ENCODE data around the gene TGFBR2. TPM values are rescaled to one million over a fixed set of nuclear protein-coding genes. Genes with fewer than 3 reads are reported as not detected.
A peak's percentile ranks its signal among the peaks of the same experiment; 100 is the strongest.

Gene TGFBR2
- total RNA-seq, 3 donors from 2014 or later, result 205 to 281 (median 243) TPM

DNA sequence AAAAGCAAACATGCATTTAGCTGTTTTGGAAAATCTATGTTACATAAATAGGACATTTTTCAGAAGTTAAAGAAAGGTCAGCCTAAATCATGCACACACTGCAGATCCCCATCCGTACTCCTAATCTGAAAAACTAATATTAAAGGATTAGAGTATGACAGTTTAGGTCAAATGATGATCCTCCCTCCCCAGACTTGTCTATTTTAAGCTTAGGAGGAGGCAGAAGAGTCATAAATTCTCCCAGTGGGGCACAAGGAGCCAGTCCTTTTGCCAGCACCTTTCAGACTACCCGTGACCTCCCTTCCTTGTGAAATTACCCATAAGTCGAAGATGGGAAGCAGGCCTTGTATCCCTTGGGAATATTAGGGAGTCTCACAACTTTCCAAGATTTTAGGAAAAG lies 78.0 kb downstream of the TGFBR2 start:
- intact Hi-C loops (cut with DNase I; ENCODE audit: low total_unique reads), result no loop called here
- no peaks in the 10 kb centered on the region for H3K9me3 ChIP-seq
- H3K4me1 ChIP-seq, result peaks cover 4 to 8% of the 10 kb centered on the region in 2 donors
- H3K27ac ChIP-seq, result peak overlapping the region in 1 of 2 donors; percentile 4
- no peaks in the 10 kb centered on the region for H3K36me3 ChIP-seq
- H3K4me3 ChIP-seq, result no peak overlapping the region
- H3K27me3 ChIP-seq, result no peaks in the 10 kb centered on the region
- no peak for DNase-seq (ENCODE audit: low spot score in 2 of 2)
- no peak for TF ChIP-seq POLR2AphosphoS5 (IDR thresholded peaks at IDR 0.05)
- no peak for TF ChIP-seq POLR2A (IDR thresholded peaks at IDR 0.05)
- TF ChIP-seq, protein P1, sequence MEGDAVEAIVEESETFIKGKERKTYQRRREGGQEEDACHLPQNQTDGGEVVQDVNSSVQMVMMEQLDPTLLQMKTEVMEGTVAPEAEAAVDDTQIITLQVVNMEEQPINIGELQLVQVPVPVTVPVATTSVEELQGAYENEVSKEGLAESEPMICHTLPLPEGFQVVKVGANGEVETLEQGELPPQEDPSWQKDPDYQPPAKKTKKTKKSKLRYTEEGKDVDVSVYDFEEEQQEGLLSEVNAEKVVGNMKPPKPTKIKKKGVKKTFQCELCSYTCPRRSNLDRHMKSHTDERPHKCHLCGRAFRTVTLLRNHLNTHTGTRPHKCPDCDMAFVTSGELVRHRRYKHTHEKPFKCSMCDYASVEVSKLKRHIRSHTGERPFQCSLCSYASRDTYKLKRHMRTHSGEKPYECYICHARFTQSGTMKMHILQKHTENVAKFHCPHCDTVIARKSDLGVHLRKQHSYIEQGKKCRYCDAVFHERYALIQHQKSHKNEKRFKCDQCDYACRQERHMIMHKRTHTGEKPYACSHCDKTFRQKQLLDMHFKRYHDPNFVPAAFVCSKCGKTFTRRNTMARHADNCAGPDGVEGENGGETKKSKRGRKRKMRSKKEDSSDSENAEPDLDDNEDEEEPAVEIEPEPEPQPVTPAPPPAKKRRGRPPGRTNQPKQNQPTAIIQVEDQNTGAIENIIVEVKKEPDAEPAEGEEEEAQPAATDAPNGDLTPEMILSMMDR (IDR thresholded peaks at IDR 0.05), result no peak

DNA sequence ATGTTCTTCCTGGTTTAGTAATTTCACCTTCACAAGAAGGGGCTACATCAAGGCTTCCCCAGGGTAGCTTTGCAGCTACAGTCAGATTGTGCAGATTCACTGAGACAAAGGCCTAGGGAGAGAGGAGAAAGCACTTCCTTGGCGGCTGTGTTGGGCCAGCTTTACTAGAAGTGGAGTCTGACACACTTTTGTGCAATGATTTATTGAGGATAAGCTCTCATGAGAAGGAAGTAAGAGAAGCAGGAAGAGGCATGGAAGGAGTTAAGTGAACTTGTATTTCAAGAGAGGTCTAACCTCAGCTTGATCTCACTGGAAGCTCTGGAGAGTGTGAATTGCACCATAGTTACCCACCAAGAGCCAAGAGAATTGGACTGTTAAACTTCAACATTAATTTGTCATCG lies 78.9 kb downstream of the TGFBR2 start:
- TF ChIP-seq POLR2A (IDR thresholded peaks at IDR 0.05) (no peak), POLR2AphosphoS5 (IDR thresholded peaks at IDR 0.05) (no peak)
- TF ChIP-seq, protein P1 (IDR thresholded peaks at IDR 0.05), result no peak
- H3K36me3 ChIP-seq, result no peaks in the 10 kb centered on the region
- peaks cover 4 to 8% of the 10 kb centered on the region in 2 donors for H3K4me1 ChIP-seq
- intact Hi-C loops (cut with DNase I; ENCODE audit: low total_unique reads), result no loop called here
- H3K4me3 ChIP-seq, result no peak overlapping the region
- no peaks in the 10 kb centered on the region for H3K9me3 ChIP-seq
- peak overlapping the region in 1 of 2 donors; percentile 27 for H3K27ac ChIP-seq
- H3K27me3 ChIP-seq, result no peaks in the 10 kb centered on the region
- DNase-seq (ENCODE audit: low spot score in 2 of 2), result no peak

DNA sequence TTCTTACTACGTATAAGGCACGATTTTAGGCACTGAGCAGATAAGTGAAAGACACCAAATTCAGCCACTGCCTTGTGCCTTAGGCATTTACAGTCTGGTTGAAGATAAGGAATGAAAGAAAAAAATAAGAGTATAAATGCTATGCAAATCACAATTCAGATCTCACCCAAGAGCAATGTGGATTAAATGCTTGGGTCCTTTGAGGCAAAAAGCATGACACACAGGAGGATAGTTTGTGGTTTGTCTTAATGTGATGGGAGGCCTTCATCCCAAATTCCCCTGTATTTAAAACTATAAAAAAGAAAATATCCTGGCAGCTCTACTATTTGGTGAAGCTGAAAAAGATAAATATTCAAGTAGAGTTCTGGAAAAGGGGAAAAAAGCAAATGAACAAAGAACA lies 79.8 kb downstream of the TGFBR2 start:
- no peak overlapping the region for H3K27ac ChIP-seq
- TF ChIP-seq POLR2AphosphoS5 (IDR thresholded peaks at IDR 0.05), result no peak
- TF ChIP-seq, protein P1 (IDR thresholded peaks at IDR 0.05), result no peak
- TF ChIP-seq POLR2A (IDR thresholded peaks at IDR 0.05), result no peak
- no peaks in the 10 kb centered on the region for H3K27me3 ChIP-seq
- DNase-seq (ENCODE audit: low spot score in 2 of 2), result no peak
- no peaks in the 10 kb centered on the region for H3K9me3 ChIP-seq
- intact Hi-C loops (cut with DNase I; ENCODE audit: low total_unique reads), result no loop called here
- H3K4me1 ChIP-seq, result peaks cover 4 to 8% of the 10 kb centered on the region in 2 donors
- no peaks in the 10 kb centered on the region for H3K36me3 ChIP-seq
- no peak overlapping the region for H3K4me3 ChIP-seq

DNA sequence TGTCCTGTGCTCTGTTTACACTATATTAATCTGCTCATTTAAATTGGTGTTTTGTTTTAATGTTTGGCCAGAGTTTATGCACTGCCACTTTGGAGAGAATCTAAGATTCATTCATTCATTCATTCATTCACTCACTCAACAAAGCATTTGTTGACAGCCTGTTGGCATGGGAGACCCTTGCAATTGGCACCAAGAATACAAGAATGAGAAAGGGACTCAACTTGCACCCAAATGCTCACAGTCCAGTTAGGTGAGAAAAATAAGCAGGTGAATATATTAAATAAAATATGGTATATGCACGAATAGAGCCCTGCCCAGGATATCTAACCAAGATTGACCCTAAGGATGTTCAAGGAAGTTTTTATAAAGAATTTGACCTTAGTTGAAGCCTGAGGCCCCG lies 80.4 kb downstream of the TGFBR2 start:
- DNase-seq (ENCODE audit: low spot score in 2 of 2), result no peak
- Histone ChIP-seq H3K27ac (no peak overlapping the region), H3K4me3 (no peak overlapping the region), H3K4me1 (peaks cover 0 to 8% of the 10 kb centered on the region in 2 donors), H3K9me3 (no peaks in the 10 kb centered on the region), H3K36me3 (no peaks in the 10 kb centered on the region), H3K27me3 (no peaks in the 10 kb centered on the region)
- no peak for TF ChIP-seq POLR2AphosphoS5 (IDR thresholded peaks at IDR 0.05)
- intact Hi-C loops (cut with DNase I; ENCODE audit: low total_unique reads), result no loop called here

DNA sequence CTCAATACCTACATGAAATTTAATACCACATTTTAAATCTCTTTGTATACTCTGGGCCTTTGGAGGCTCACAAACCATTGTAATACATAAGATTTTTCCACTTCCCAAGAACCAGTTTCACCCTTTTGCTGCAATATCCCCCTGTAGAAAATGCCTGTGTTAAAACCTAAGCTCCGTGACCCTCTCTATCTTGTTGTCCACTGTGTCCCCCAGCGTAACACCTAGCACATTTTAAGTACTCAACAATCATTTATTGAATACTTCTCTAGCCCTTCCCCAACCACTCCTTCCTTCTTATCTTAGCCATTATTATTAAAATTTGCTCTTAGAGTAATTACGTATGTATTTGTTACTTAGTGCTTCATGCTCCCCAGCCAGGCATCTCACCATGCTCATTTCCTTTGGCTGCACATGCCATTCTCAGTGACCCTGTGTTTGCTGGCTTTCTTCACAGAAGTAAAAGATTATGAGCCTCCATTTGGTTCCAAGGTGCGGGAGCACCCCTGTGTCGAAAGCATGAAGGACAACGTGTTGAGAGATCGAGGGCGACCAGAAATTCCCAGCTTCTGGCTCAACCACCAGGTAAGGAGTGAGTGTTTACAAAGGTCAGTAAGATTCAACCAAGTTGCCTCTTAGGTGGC lies 81.6 kb downstream of the TGFBR2 start:
- TF ChIP-seq POLR2A (IDR thresholded peaks at IDR 0.05) (no peak), POLR2AphosphoS5 (IDR thresholded peaks at IDR 0.05) (no peak)
- TF ChIP-seq, protein P1 (IDR thresholded peaks at IDR 0.05), result no peak
- intact Hi-C loops (cut with DNase I; ENCODE audit: low total_unique reads), result no loop called here
- H3K27ac ChIP-seq, result peak overlapping the region; percentile 54 to 73
- no peaks in the 10 kb centered on the region for H3K9me3 ChIP-seq
- peaks cover 0 to 8% of the 10 kb centered on the region in 2 donors for H3K4me1 ChIP-seq
- no peak overlapping the region for H3K4me3 ChIP-seq
- no peaks in the 10 kb centered on the region for H3K27me3 ChIP-seq
- no peak for DNase-seq (ENCODE audit: low spot score in 2 of 2)
- no peaks in the 10 kb centered on the region for H3K36me3 ChIP-seq
